ENCODE results near the gene BPIFB2. TPM values are rescaled to one million over a fixed set of nuclear protein-coding genes. Genes with fewer than 3 reads are reported as not detected.

Gene BPIFB2
- total and polyA plus RNA-seq, 9 donors: 0.26 TPM; not detected in 8

DNA sequence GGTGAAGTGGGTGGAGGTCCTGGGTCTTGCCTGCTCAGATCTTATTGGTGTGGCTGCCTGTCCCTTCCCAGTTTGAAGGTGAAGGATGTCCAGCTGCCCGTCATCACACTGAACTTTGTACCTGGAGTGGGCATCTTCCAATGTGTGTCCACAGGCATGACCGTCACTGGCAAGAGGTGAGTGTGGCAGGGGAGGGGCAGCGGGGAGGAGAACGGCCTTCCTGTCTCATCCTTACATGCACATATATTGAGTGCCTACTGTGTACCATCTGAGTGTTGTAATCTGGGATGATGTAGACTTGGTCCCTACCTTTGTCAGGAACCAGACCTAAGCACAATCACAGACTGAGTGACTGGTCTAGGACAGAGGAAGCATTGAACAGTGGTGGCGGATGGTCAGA is 26.6 kb downstream of the BPIFB2 start:
- TF ChIP-seq EP300 (IDR thresholded peaks at IDR 0.05) (no peak), POLR2A (IDR thresholded peaks at IDR 0.05) (no peak)
- TF ChIP-seq, protein P1, sequence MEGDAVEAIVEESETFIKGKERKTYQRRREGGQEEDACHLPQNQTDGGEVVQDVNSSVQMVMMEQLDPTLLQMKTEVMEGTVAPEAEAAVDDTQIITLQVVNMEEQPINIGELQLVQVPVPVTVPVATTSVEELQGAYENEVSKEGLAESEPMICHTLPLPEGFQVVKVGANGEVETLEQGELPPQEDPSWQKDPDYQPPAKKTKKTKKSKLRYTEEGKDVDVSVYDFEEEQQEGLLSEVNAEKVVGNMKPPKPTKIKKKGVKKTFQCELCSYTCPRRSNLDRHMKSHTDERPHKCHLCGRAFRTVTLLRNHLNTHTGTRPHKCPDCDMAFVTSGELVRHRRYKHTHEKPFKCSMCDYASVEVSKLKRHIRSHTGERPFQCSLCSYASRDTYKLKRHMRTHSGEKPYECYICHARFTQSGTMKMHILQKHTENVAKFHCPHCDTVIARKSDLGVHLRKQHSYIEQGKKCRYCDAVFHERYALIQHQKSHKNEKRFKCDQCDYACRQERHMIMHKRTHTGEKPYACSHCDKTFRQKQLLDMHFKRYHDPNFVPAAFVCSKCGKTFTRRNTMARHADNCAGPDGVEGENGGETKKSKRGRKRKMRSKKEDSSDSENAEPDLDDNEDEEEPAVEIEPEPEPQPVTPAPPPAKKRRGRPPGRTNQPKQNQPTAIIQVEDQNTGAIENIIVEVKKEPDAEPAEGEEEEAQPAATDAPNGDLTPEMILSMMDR (IDR thresholded peaks at IDR 0.05): no peak
- Histone ChIP-seq H3K4me3 (no peak overlapping the region), H3K36me3 (no peaks in the 10 kb centered on the region), H3K9me3 (no peaks in the 10 kb centered on the region), H3K27ac (no peak overlapping the region), H3K4me1 (ENCODE audit: insufficient read depth) (no peaks in the 10 kb centered on the region), H3K27me3 (no peaks in the 10 kb centered on the region)
- no peak for DNase-seq
- WGBS, 3 donors: 78 to 91% (median 89%) methylated on average over 5 of the region's 5 CpGs
- intact Hi-C loops (cut with DNase I): no loop called here

DNA sequence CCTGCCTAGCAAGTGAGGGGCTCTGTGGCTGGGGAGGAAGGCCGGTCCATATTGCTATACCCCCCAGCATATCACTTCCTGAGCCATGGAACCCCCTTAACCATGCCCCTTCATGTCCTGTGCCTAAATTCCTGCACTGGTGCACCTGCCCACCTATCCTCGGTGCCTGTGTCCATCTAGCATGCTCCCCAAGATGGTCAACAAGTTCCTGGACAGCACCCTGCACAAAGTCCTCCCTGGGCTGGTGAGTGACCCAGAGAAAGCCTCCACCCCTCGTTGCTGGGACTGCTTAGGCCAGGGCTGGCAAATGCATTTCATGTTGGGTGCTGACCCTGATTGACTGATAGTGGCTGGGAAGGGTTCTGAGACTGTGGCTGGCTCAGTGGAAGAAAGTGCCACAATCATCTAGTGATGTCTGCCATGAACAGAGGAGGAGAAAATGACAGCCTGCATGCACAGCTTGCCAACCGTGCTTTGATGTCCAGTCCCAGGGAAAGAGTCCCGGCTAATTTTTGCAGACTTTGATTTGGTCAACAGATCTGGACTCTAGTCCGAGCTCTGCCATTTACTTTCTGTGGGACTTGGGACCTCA is 27.5 kb downstream of the BPIFB2 start:
- no peak for DNase-seq
- Histone ChIP-seq H3K4me1 (ENCODE audit: insufficient read depth) (no peaks in the 10 kb centered on the region), H3K9me3 (no peaks in the 10 kb centered on the region), H3K4me3 (no peak overlapping the region), H3K36me3 (no peaks in the 10 kb centered on the region), H3K27ac (no peak overlapping the region), H3K27me3 (no peaks in the 10 kb centered on the region)
- 72 to 85% (median 74%) methylated on average over 6 of the region's 6 CpGs for WGBS, 3 donors
- TF ChIP-seq EP300 (IDR thresholded peaks at IDR 0.05): no peak
- TF ChIP-seq POLR2A (IDR thresholded peaks at IDR 0.05): no peak
- TF ChIP-seq, protein P1 (IDR thresholded peaks at IDR 0.05): no peak
- intact Hi-C loops (cut with DNase I): no loop called here

DNA sequence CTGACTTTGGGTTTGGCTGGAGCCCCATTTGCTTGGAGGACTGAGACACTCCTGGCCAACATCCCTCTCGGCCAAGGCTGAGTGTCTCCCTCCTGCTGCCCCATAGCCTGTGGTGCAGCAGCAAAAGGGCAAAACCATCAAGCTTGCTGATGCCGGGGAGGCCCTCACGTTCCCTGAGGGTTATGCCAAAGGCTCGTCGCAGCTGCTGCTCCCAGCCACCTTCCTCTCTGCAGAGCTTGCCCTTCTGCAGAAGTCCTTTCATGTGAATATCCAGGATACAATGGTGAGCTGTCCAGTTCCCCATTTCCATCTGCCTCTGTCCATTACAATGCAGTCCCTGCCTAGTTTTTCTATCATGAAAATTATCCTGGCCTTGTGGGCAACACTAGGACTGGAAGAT is 30.0 kb downstream of the BPIFB2 start:
- 51 to 68% (median 53%) methylated on average over 5 of the region's 5 CpGs for WGBS, 3 donors
- intact Hi-C loops (cut with DNase I): no loop called here
- Histone ChIP-seq H3K27ac (no peak overlapping the region), H3K4me3 (no peak overlapping the region), H3K27me3 (no peaks in the 10 kb centered on the region), H3K4me1 (ENCODE audit: insufficient read depth) (no peaks in the 10 kb centered on the region), H3K36me3 (no peaks in the 10 kb centered on the region), H3K9me3 (no peaks in the 10 kb centered on the region)
- no peak for TF ChIP-seq POLR2A (IDR thresholded peaks at IDR 0.05)
- TF ChIP-seq EP300 (IDR thresholded peaks at IDR 0.05): no peak
- TF ChIP-seq, protein P1 (IDR thresholded peaks at IDR 0.05): no peak
- DNase-seq: no peak

DNA sequence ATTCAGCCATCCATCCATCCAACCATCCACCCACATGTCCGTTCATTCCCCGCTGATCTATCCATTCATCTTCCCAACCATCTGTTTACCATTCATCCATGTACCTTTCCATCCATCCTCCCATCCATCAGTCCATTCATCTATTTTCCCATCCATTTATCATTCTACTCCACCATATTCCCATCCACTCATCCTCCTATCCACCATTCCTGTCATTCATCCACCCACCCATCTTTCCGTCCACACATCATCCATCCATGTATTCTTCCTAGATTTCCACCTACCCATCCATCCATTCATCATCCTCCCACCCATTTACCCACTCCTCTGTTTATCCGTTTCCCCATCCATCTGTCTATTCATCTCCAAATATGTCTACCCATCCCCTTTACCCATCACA is 30.7 kb downstream of the BPIFB2 start:
- H3K4me3 ChIP-seq: no peak overlapping the region
- no peaks in the 10 kb centered on the region for H3K9me3 ChIP-seq
- no peaks in the 10 kb centered on the region for H3K36me3 ChIP-seq
- intact Hi-C loops (cut with DNase I): no loop called here
- no peak overlapping the region for H3K27ac ChIP-seq
- TF ChIP-seq EP300 (IDR thresholded peaks at IDR 0.05) (no peak), POLR2A (IDR thresholded peaks at IDR 0.05) (no peak)
- TF ChIP-seq, protein P1 (IDR thresholded peaks at IDR 0.05): no peak
- no peak for DNase-seq
- H3K27me3 ChIP-seq: no peaks in the 10 kb centered on the region
- no peaks in the 10 kb centered on the region for H3K4me1 ChIP-seq (ENCODE audit: insufficient read depth)
- 80 to 88% (median 81%) methylated on average over 4 of the region's 4 CpGs for WGBS, 3 donors
